Fibroblast of lung (primary cell): ENCODE results near the gene SAMD3. TPM values are rescaled to one million over a fixed set of nuclear protein-coding genes. Genes with fewer than 3 reads are reported as not detected.

Experiments
- DNase-seq, 2 donors: peaks; one replicate each; pipeline versions ENCODE4 v3.0.0 to v3.0.0-alpha.2; 2010; ENCODE audit warnings: low read depth in 2 of 2
- H2AFZ ChIP-seq: 2 replicates; pipeline ENCODE4 v1.5.1; 2012; ENCODE audit warnings: low read length, control low read depth, inconsistent platforms
- H3K27ac ChIP-seq: 2 replicates; pipeline ENCODE4 v1.5.1; 2011; ENCODE audit warnings: low read length, control low read depth; ENCODE audit not compliant: insufficient read depth
- H3K27me3 ChIP-seq: 2 replicates; pipeline ENCODE4 v1.5.1; 2011; ENCODE audit warnings: mild to moderate bottlenecking, low read length; ENCODE audit not compliant: control insufficient read depth, insufficient read depth
- H3K36me3 ChIP-seq: 2 replicates; pipeline ENCODE4 v1.5.1; 2011; ENCODE audit warnings: low read length; ENCODE audit not compliant: control insufficient read depth, insufficient read depth
- H3K4me1 ChIP-seq: 2 replicates; pipeline ENCODE4 v1.5.1; 2011; ENCODE audit warnings: low read length; ENCODE audit not compliant: control insufficient read depth, insufficient read depth; ENCODE audit errors: extremely low read depth
- H3K4me2 ChIP-seq: 2 replicates; pipeline ENCODE4 v1.5.1; 2011; ENCODE audit warnings: low read length, control low read depth; ENCODE audit not compliant: insufficient read depth; ENCODE audit errors: extremely low read depth
- H3K4me3 ChIP-seq, 4 experiments: fragments of 200-600 bp in 1 of 4; sonication (generic) in 1 of 4; replicated peaks in 1 of 4; 2 replicates each; pipeline ENCODE4 v1.5.1; 2011 to 2016; ENCODE audit warnings: low read length in 4 of 4, low read depth in 3 of 4, mild to moderate bottlenecking in 3 of 4, control low read depth in 2 of 4, inconsistent platforms in 1 of 4, mixed read lengths in 1 of 4; ENCODE audit not compliant: insufficient read depth in 1 of 4; ENCODE audit errors: control extremely low read depth in 1 of 4
- H3K79me2 ChIP-seq: 2 replicates; pipeline ENCODE4 v1.5.1; 2012; ENCODE audit warnings: mild to moderate bottlenecking, low read length, inconsistent platforms; ENCODE audit not compliant: control insufficient read depth, insufficient read depth
- H3K9ac ChIP-seq: 2 replicates; pipeline ENCODE4 v1.5.1; 2011; ENCODE audit warnings: mild to moderate bottlenecking, low read length, control low read depth; ENCODE audit not compliant: insufficient read depth
- H3K9me3 ChIP-seq: 2 replicates; pipeline ENCODE4 v1.5.1; 2012; ENCODE audit warnings: low read depth, low read length; ENCODE audit not compliant: control insufficient read depth, insufficient read depth
- H4K20me1 ChIP-seq: 2 replicates; pipeline ENCODE4 v1.5.1; 2011; ENCODE audit warnings: low read length; ENCODE audit not compliant: control insufficient read depth, insufficient read depth; ENCODE audit errors: extremely low read depth
- EZH2 ChIP-seq: IDR thresholded peaks from 2 replicates; pipeline ENCODE4 v1.5.1; 2012; ENCODE audit warnings: low read length, control low read depth, mild to moderate bottlenecking; ENCODE audit errors: missing control alignments
- polyA plus RNA-seq, 2 donors: library from polyadenylated mRNA; depleted of rRNA in 1 of 2; stranded (reverse) in 1 of 2; unstranded in 1 of 2; fragments of >200 nt; gene quantifications; 2 replicates each; pipeline ENCODE4 v1.2.1, GENCODE V29; 2011 to 2012; ENCODE audit warnings: missing spikeins in 1 of 2
- total RNA-seq: library from RNA; depleted of rRNA; stranded (reverse); fragments of >200 nt; gene quantifications from 2 replicates; pipeline ENCODE4 v1.2.1, GENCODE V29; 2014
- TF ChIP-seq, protein P1 (sequence below), 2 donors: IDR thresholded peaks in 1 of 2; conservative IDR thresholded peaks in 1 of 2; 1 replicate in 1 of 2; 2 replicates in 1 of 2; pipeline ENCODE4 v1.5.1; 2011 to 2012; ENCODE audit warnings: low read length in 2 of 2, control low read depth in 1 of 2, inconsistent platforms in 1 of 2, low read depth in 1 of 2, mild to moderate bottlenecking in 1 of 2

SAMD3 gene
- total and polyA plus RNA-seq, 2 donors (not counting 1 experiment from before 2014, with no cell fraction given) = 1.5 to 2.8 TPM

DNA sequence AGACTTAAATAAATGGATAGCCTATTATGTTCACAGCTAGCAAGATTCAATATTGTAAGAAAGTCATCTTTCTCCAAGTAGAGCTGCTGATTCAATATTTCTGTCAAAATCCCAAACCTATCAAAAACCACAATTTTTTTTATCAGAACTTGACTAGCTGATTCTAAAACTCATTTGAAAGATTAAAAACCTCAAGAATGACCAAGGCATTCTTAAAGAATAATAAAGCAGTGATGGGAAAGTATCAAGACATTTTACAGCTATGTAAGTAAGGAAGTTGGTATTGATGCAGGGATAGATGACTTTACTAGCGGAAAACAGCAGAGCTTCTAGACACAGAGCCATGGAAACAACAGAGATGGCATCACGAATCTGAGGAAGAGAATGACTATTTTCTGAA lies 64.7 kb downstream of the SAMD3 start:
- no peak overlapping the region for H3K9ac ChIP-seq
- H2AFZ ChIP-seq = no peak overlapping the region
- no peaks in the 10 kb centered on the region for H3K36me3 ChIP-seq
- H3K4me2 ChIP-seq = no peak overlapping the region
- H3K4me1 ChIP-seq = no peaks in the 10 kb centered on the region
- no peak overlapping the region for H3K4me3 ChIP-seq
- peak in 1 of 2 donors; percentile 77 for DNase-seq
- no peaks in the 10 kb centered on the region for H3K79me2 ChIP-seq
- no peak for TF ChIP-seq EZH2
- TF ChIP-seq, protein P1, sequence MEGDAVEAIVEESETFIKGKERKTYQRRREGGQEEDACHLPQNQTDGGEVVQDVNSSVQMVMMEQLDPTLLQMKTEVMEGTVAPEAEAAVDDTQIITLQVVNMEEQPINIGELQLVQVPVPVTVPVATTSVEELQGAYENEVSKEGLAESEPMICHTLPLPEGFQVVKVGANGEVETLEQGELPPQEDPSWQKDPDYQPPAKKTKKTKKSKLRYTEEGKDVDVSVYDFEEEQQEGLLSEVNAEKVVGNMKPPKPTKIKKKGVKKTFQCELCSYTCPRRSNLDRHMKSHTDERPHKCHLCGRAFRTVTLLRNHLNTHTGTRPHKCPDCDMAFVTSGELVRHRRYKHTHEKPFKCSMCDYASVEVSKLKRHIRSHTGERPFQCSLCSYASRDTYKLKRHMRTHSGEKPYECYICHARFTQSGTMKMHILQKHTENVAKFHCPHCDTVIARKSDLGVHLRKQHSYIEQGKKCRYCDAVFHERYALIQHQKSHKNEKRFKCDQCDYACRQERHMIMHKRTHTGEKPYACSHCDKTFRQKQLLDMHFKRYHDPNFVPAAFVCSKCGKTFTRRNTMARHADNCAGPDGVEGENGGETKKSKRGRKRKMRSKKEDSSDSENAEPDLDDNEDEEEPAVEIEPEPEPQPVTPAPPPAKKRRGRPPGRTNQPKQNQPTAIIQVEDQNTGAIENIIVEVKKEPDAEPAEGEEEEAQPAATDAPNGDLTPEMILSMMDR (conservative IDR thresholded peaks at IDR 0.05 in 1 of 2, IDR thresholded peaks at IDR 0.05 in 1 of 2; ENCODE audit: low read depth in 1 of 2, low read length in 2 of 2) = no peak
- H3K27me3 ChIP-seq = no peaks in the 10 kb centered on the region
- no peaks in the 10 kb centered on the region for H3K9me3 ChIP-seq
- no peaks in the 10 kb centered on the region for H4K20me1 ChIP-seq
- H3K27ac ChIP-seq = no peak overlapping the region

DNA sequence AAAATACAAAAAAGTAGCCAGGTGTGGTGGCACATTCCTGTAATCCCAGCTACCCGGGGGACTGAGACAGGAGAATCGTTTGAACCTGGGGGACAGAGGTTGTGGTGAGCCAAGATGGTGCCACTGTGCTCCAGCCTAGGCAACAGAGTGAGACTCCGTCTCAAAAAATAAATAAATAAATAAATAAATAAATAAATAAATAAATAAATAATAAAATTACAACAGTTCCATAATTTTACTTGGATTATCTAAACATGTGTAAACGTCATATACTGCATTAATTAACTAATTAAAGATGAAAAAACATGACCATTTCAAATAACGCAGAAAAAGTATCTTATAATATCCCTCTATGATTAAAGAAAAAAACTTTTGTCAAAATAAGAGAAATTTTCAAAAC lies 65.8 kb downstream of the SAMD3 start:
- Histone ChIP-seq H3K9ac (no peak overlapping the region), H2AFZ (no peak overlapping the region), H3K9me3 (no peaks in the 10 kb centered on the region), H3K36me3 (no peaks in the 10 kb centered on the region), H3K79me2 (no peaks in the 10 kb centered on the region), H3K4me2 (no peak overlapping the region), H4K20me1 (no peaks in the 10 kb centered on the region), H3K4me1 (no peaks in the 10 kb centered on the region), H3K27ac (no peak overlapping the region), H3K27me3 (no peaks in the 10 kb centered on the region), H3K4me3 (no peak overlapping the region)
- TF ChIP-seq, protein P1 (conservative IDR thresholded peaks at IDR 0.05 in 1 of 2, IDR thresholded peaks at IDR 0.05 in 1 of 2; ENCODE audit: low read depth in 1 of 2, low read length in 2 of 2) = no peak
- no peak for TF ChIP-seq EZH2
- DNase-seq = no peak

DNA sequence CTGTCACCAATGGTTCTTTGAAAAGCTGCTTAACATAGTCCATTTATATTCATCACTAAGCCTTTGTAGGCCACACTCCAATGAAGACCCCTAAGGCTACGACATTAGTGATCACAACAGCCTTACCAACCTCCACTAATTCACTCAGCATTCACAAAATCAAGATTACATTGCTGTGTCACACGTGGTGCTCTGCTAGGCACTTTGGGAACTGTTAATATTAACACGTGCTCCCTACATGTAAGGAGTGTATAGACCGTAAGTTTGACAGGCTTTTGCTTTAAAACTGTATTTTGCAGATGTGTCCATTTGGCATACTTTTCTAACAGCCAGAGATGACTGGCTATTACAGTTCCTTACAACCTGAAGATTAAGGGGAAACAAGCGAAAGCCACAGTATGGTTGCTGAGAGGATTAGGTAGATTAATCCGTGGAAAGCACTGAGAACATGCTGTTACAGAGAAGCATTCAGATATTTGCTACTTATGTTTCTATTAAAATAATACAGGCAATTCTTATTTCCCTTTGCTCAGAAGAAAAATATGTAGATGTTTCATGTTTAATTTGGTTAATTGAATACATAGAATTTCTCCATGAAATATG lies 69.7 kb downstream of the SAMD3 start:
- Histone ChIP-seq H3K36me3 (no peaks in the 10 kb centered on the region), H3K4me1 (no peaks in the 10 kb centered on the region), H4K20me1 (no peaks in the 10 kb centered on the region), H3K27me3 (no peaks in the 10 kb centered on the region), H3K9ac (no peak overlapping the region), H3K27ac (no peak overlapping the region), H3K4me3 (no peak overlapping the region), H3K79me2 (no peaks in the 10 kb centered on the region), H3K4me2 (no peak overlapping the region), H3K9me3 (no peaks in the 10 kb centered on the region), H2AFZ (no peak overlapping the region)
- no peak for TF ChIP-seq EZH2
- TF ChIP-seq, protein P1 (conservative IDR thresholded peaks at IDR 0.05 in 1 of 2, IDR thresholded peaks at IDR 0.05 in 1 of 2; ENCODE audit: low read depth in 1 of 2, low read length in 2 of 2) = no peak
- no peak for DNase-seq
